Muscle of back (tissue), 11 donors: ENCODE measurements around the gene PLCD3. TPM values are rescaled to one million over a fixed set of nuclear protein-coding genes. Genes with fewer than 3 reads are reported as not detected.

Source experiments
- DNase-seq, 3 donors: peaks; one replicate each; pipeline versions ENCODE4 v3.0.0 to v3.0.0-alpha.2; 2013
- polyA plus RNA-seq, 10 donors: library from polyadenylated mRNA; unstranded; fragments of 120-200 nt; gene quantifications; one replicate each; pipeline ENCODE4 v1.2.1, GENCODE V29; 2013; ENCODE audit not compliant: insufficient read length in 10 of 10

The PLCD3 gene
- polyA plus RNA-seq, 10 donors = 20.3 to 38.5 (median 32.2) TPM

DNA sequence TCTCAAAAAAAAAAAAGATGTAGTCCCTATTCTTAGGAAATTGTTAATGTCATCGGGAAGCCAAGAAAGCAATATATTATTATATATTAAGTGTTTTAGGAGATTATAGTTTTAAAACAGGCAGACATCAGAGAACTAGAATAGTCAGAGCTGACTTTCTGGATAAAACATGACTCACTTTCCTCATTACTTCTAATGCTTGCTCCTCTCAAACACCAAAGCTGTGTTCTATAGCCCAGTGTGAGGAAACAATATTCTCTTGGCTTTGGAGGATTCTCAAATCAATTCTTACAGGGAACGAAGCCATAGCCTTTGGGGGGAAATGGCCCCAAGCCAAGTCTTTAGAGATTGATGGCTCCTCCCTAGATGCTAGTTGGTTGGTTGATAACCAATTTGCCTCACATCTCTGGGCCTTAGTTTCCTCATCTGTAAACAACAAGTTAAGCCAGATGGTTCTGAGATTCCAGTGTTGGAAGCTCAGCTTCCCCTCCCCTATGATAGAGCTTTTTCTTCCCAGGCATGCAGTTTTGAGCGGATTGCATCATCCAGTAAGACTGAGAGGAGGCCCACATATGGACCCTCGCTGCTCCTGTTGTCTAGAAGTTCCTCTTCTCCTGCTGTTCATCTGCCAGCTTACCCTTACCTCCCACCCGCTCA, 58.8 kb downstream of the PLCD3 start:
- DNase-seq = peak in 2 of 3 donors; percentile 53 to 83

DNA sequence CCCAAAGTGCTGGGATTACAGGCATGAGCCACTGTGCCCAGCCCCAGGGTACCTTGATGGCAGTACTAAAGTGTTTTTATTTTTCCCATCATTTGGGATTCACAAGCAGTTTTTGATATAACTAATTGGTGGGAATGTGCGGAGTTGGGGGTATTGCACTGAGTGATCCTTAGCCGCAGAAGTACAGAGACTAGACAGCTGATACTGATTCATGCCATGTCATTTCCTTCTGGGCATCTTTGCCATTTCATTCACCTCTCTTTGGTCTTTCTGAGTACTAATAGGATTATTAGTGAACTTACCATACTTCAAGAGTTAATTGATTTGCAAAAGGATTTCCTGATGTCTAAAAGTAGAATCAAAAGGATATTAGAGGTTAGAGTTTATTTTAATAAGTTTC, 61.5 kb downstream of the PLCD3 start:
- DNase-seq = no peak

DNA sequence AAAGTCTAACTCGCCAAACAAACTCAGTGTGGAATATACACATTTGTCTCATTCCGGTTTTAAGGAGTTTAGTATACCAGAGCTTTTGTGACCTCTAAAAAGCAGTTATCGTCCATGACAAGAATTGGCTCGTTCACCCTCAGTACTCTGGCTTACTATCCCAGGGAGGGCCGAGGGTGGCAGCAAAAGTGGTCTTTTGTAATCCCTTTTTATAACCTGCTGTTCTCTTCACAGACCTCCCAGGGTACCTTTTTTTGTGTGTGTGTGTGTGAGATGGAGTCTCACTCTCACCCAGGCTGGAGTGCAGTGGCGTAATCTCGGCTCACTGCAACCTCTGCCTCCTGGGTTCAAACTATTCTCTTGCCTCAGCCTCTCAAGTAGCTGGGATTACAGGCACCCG, 62.3 kb downstream of the PLCD3 start:
- DNase-seq = no peak

DNA sequence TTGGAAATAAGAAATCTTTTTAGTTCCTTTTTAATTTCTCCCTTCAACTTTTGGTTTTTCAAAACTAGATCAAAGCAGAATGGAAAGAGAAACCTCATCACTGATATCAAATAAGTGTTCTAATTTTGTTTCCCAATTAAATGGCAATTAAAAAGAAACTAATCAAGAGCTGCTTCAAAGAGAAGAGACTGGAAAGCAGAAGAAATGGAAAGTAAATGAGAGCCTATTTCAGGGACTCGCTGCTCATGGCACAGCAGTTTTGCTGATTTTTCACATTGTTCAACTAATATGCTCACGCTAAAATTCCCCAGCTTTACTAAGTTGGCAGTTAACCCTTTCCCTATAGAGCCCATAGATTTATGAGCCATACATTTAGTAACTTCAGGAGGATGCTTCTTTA, 64.7 kb downstream of the PLCD3 start:
- no peak for DNase-seq

DNA sequence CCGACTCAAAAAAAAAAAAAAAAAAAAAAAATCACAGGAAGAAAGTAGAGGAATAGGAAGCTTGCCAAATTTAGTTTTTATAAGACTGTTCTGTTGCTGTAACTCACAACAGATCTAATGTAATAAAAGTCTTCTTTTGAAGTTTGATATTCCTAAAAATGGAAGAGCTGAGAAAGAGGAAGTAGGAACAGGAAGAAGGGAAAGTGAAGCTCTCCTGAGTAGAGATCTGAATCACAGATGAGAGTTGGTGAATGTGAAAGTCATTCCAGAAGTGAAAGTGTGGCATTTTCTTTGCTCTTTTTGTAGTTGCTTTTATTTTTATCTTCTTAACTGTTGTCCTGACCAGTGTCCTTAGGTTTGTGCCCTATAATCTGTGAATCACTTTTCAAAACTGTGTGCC, 69.1 kb downstream of the PLCD3 start:
- DNase-seq = no peak

DNA sequence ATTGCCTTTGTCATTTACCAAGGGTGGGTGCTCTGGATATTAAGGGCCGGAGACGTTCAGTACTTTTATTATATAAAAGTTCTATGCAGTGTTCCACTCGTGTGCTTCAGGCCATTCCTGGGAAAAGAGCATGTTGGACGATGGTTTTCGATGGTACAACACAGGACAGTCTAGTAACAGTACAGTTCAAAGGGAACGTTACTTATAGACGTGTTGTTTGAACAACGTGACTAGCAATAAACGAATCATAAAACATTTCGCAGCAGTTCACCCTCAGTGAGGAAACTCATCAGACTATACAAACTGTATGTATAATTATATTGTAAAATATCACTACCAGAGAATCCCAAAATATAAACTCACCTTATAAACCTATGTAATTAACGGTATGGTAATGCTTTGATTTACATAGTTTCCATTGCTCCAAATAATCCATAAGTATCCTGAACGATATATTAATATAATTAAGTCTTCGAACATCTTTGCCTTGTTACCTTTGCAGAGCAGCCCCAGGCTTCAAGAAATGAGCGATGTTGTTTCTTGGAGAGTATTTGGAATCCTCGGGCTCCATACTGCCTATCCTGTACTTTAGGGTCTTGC, 70.6 kb downstream of the PLCD3 start:
- no peak for DNase-seq

DNA sequence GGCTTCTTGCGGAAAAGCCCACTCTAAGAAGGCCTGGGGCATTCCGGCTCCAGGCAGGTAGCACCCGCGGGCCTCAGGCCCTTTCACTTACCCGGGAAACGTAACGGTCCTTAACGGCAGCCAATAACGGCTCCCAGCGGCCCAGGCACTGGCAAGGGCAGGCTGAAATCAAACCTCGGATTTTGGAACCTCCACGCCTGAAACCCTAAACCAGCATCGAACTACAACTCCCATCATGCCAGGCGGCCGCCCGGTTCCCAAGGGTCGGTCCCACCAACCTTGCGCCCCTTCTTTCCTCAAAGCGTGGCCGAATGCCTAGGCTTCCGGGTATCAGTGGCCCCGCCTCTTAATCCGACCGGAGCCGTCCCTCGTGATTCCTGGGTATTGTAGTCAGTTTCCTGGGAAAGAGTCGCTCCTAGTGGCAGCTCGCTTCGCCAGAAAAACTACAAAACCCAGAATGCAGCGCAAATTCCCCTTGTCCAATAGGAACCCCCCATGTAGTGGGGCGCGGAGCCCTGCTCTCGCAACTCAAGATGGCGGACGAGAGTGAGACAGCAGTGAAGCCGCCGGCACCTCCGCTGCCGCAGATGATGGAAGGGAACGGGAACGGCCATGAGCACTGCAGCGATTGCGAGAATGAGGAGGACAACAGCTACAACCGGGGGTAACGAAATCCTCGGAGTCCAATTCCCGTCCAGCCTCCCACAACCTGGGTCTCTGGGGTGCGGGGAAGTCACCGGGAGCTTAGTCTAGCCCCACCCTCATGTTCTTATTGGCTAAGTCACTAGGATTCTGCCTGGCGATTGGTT, 71.3 kb downstream of the PLCD3 start, which contains the start of gene NMT1:
Gene NMT1, plus strand, starts transcription at position 521 of the 809 bp plus-strand sequence. Its CDS starts 13 bp downstream, at position 534.
- DNase-seq = peak; percentile 99 to 100 (median 100)

DNA sequence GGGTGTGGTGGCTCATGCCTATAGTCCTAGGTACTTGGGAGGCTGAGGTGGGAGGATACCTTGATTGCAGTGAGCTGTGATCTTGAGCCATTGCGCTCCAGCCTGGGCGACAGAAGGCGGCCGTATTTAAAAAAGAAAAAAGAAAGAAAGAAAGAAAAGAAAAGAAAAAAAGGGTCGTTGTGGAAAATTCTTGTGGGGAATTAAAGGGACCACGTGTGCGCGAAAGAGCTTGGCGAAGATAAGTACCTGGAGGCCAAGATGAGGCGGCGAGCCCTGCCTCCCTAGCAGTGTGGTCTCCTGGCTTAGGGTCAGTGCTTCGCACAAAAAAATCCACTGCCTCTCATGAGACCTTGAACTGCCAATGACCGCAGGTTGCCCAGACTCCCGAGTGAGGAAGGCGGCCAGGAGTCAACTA, 71.9 kb downstream of the PLCD3 start:
- DNase-seq = no peak

Other genes starting within 250 kb of the PLCD3 start
- gene EFTUD2, start 233.1 kb downstream of the PLCD3 start, polyA plus RNA-seq = 10 to 100 TPM; 53.8 to 77.5 (median 64.4) TPM
- 1 to 10 TPM in 1 of 10 donors, under 1 TPM in 8, not detected in 1; 0.27 to 1.1 (median 0.38) TPM for gene GFAP, start 217.0 kb downstream of the PLCD3 start, polyA plus RNA-seq
- gene KIF18B, start 184.7 kb downstream of the PLCD3 start, polyA plus RNA-seq = 10 to 100 TPM in 2 of 10 donors, 1 to 10 TPM in 8; 5.2 to 12.1 (median 7.3) TPM
- gene C1QL1, start 164.2 kb downstream of the PLCD3 start, polyA plus RNA-seq = 1 to 10 TPM in 8 of 10 donors, under 1 TPM in 2; 0.74 to 6.4 (median 2.1) TPM
- 10 to 100 TPM; 25.3 to 33.8 (median 27.1) TPM for gene DCAKD, start 80.9 kb downstream of the PLCD3 start, polyA plus RNA-seq
- 10 to 100 TPM; 31.8 to 49.7 (median 38.3) TPM for gene NMT1, start 71.2 kb downstream of the PLCD3 start, polyA plus RNA-seq
- gene ACBD4, start 3.2 kb upstream of the PLCD3 start, polyA plus RNA-seq = 1 to 10 TPM; 3.9 to 7.0 (median 5.3) TPM
- gene HEXIM1, start 16.0 kb upstream of the PLCD3 start, polyA plus RNA-seq = 10 to 100 TPM; 16.6 to 26.6 (median 21.5) TPM
- gene HEXIM2, start 29.4 kb upstream of the PLCD3 start, polyA plus RNA-seq = 1 to 10 TPM; 4.9 to 9.4 (median 7.3) TPM
- gene FMNL1, start 89.4 kb upstream of the PLCD3 start, polyA plus RNA-seq = 10 to 100 TPM in 1 of 10 donors, 1 to 10 TPM in 9; 4.0 to 17.9 (median 5.7) TPM
- gene SPATA32, start 129.6 kb upstream of the PLCD3 start, polyA plus RNA-seq = under 1 TPM in 1 of 10 donors, not detected in 9; 0.14 TPM
- gene MAP3K14, start 184.5 kb upstream of the PLCD3 start, polyA plus RNA-seq = 1 to 10 TPM; 5.3 to 8.9 (median 8.0) TPM